ENCODE measurements around the gene SLX4IP. TPM values are rescaled to one million over a fixed set of nuclear protein-coding genes. Genes with fewer than 3 reads are reported as not detected.

Gene SLX4IP
- total RNA-seq = 1 to 10 TPM; 1.4 to 4.6 (median 3.0) TPM
- 1 to 10 TPM in 2 of 3 donors, under 1 TPM in 1; 1.00 to 2.8 (median 1.1) TPM for polyA plus RNA-seq
- long read RNA-seq, donor 1 = 0 reads
- long read RNA-seq, donor 2 = 0 reads
- long read RNA-seq, donor 3 = 0 reads
- long read RNA-seq, donor 4, full-length matches to known transcripts = 1 of 1 reads
- long read RNA-seq, donor 4, partial matches to known transcripts = 0 of 1 reads
- long read RNA-seq, donor 4, other reads (novel, unspliced or antisense) = 0 of 1 reads
- long read RNA-seq, donor 5 = 0 reads
- long read RNA-seq, donor 6 = 0 reads
- long read RNA-seq, donor 7 = 0 reads
- long read RNA-seq, donor 8, full-length matches to known transcripts = 1 of 1 reads
- long read RNA-seq, donor 8, partial matches to known transcripts = 0 of 1 reads
- long read RNA-seq, donor 8, other reads (novel, unspliced or antisense) = 0 of 1 reads
- long read RNA-seq, donor 9 = 0 reads
- long read RNA-seq, donor 10 = 0 reads

DNA sequence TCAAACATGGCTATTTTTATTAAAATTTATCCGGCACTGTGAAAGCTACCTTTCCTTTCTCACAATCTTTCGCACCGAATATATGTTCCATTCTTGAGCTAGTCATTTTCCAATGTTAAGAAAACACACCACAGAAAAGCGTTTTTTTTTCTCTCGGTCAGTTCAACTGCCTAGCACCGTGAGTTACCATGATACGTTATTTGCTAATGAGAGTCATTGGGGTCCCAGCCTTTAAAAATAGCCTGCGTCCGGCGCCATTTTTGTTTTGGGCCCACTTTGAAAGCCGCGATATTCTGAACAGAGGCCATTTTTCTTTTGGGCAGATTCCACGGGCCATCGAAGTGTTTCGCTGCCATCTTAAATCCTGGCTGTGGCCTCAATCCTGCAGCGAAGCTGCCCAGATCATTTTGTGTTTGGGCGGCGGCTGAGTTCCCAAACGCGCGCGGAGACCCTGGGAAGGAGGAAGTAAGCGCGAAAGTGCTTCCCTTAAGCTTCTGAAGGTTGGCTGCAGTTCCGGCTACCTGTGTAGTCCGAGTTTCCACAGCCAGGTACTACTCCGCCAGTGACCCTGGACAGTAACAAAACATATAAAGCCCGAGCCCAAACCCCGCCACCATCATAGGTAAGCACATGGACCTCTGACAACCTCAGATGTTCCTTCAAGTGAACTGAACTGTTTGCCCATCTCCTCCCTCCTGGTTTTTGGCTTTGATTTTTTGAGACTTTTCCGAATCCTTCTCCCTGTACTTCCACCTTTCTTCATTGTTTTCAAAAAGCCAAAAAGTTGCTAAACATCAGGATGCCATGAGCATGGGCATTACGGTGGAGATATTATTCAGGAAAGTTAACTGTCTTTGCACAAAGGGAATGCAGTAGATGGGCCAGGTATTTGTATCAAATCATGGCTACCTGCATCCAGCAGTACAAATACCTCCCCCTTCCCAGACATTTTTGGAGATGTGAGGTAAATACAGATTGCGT is at the start of gene SLX4IP:
SLX4IP (plus strand) TSS at position 474 of the 981 bp plus-strand sequence. CDS start 22,900 bp downstream, outside the sequence.
- H3K36me3 ChIP-seq = no peaks in the 10 kb centered on the region
- intact Hi-C loops (cut with DNase I; ENCODE audit: low total_unique reads) = loop anchor here (10.0 kb wide), 1 partner anchor 460 kb away; no protein-coding TSS in a partner anchor
- WGBS, 5 donors = 1 to 2% (median 1%) methylated on average over 28 to 32 of the region's 32 CpGs

GRCh38 chr20:10385850-10386544 is 49.1 kb upstream of the SLX4IP start:
- no peaks in the 10 kb centered on the region for H3K36me3 ChIP-seq
- WGBS, 5 donors = 33 to 51% (median 44%) methylated on average over 4 of the region's 4 CpGs
- H3K27me3 ChIP-seq = no peaks in the 10 kb centered on the region
- DNase-seq = no peak
- intact Hi-C loops (cut with DNase I; ENCODE audit: low total_unique reads) = no loop called here
- no peak overlapping the region for H3K4me3 ChIP-seq
- no peaks in the 10 kb centered on the region for H3K9me3 ChIP-seq
- no peak overlapping the region for H3K27ac ChIP-seq
- TF ChIP-seq EP300 (IDR thresholded peaks at IDR 0.05) (no peak), POLR2A (IDR thresholded peaks at IDR 0.05) (no peak), CTCF (IDR thresholded peaks at IDR 0.05) (no peak), POLR2AphosphoS5 (IDR thresholded peaks at IDR 0.05) (no peak)
- no peaks in the 10 kb centered on the region for H3K4me1 ChIP-seq

More for the DNA sequence above, at the start of gene SLX4IP:
- no peak for TF ChIP-seq CTCF (IDR thresholded peaks at IDR 0.05)
- TF ChIP-seq EP300 (IDR thresholded peaks at IDR 0.05) = no peak
- TF ChIP-seq POLR2A (IDR thresholded peaks at IDR 0.05) = no peak
- peak; percentile 15 to 84 (median 76) for TF ChIP-seq POLR2AphosphoS5 (IDR thresholded peaks at IDR 0.05)
- peak; percentile 94 to 98 for DNase-seq
- Histone ChIP-seq H3K4me1 (peaks cover 13 to 45% (median 31%) of the 10 kb centered on the region in 4 donors), H3K4me3 (peak within 1 kb of the TSS; percentile 80 to 92 (median 86)), H3K9me3 (no peaks in the 10 kb centered on the region), H3K27me3 (no peaks in the 10 kb centered on the region), H3K27ac (peak within 1 kb of the TSS; percentile 91 to 95 (median 94))

- Histone ChIP-seq H3K36me3 (no peaks in the 10 kb centered on the region), H3K4me3 (no peak overlapping the region), H3K27ac (no peak overlapping the region), H3K27me3 (no peaks in the 10 kb centered on the region), H3K4me1 (no peaks in the 10 kb centered on the region), H3K9me3 (no peaks in the 10 kb centered on the region)
- 70 to 81% (median 77%) methylated on average over 4 of the region's 4 CpGs for WGBS, 5 donors
- intact Hi-C loops (cut with DNase I; ENCODE audit: low total_unique reads) = no loop called here
- DNase-seq = no peak
- TF ChIP-seq POLR2A (IDR thresholded peaks at IDR 0.05) = no peak
- TF ChIP-seq CTCF (IDR thresholded peaks at IDR 0.05) = no peak
- no peak for TF ChIP-seq POLR2AphosphoS5 (IDR thresholded peaks at IDR 0.05)
- no peak for TF ChIP-seq EP300 (IDR thresholded peaks at IDR 0.05)
Observed at GRCh38 chr20:10387686-10388085, 47.4 kb upstream of the SLX4IP start.
